HG02938 (cell line): ENCODE data around the gene CAPRIN1.

ENCODE experiments used
- ATAC-seq: cut with Tn5 transposase; IDR thresholded peaks from one replicate; pipeline ENCODE4 v1.9.1; 2021; ENCODE audit warnings: mild to moderate bottlenecking, moderate library complexity; ENCODE audit not compliant: unreplicated experiment

CAPRIN1 gene

DNA sequence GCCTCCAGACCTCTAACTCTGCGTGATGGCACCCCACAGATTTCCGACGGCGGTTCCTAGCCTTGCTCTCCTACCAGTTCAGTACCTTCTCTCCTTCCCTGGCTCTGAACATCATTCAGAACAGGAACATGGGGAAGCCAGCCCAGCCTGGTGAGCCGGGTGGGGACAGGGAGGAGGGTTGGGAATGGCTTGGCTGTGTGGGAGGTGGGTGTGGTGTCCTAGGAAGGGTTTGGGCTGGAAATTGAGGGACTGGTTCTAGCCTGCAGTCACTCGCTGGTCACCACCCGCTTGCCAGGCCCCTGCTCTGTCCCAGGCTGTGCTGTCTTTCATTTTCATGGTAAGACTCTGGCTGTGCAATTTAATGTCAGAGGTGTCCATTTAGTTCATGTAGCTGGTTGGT is 87.8 kb downstream of the CAPRIN1 start:
- no peak for ATAC-seq

DNA sequence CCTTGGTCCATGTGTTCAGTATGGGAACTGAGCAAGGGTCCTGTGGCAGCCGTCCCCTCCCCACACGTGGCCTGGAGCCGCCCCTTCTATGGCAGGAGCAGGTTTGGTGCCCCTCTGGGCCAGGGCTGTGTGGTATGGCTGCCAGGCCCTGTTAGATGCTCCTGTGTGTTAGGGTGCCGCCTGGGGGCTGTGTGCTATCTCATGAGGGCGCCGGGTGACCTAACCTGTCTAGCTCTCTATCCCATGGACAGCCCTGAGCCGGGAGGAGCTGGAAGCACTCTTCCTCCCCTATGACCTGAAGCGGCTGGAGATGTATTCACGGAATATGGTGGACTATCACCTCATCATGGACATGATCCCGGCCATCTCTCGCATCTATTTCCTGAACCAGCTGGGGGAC is 88.6 kb downstream of the CAPRIN1 start:
- ATAC-seq, result no peak

DNA sequence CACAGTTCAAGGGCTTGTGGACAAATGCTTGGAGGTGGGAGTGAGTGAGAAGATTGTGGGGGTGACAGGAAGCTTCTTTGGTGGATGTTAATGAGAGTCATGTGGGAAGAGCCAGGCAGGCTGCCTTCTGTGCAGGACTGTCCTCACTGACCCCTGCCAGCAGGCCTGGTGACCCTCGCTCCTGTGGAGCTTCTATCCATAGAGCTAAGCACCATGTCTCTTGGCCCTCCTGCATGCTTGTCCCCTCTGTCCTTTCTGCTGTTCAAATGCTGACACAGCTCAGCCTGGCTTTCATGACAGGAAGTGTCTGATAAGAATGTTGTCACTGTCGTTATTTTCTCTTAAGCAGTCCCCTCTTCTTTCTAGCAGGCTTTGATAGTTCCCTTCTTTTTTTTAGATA is 91.5 kb downstream of the CAPRIN1 start:
- ATAC-seq, result no peak

DNA sequence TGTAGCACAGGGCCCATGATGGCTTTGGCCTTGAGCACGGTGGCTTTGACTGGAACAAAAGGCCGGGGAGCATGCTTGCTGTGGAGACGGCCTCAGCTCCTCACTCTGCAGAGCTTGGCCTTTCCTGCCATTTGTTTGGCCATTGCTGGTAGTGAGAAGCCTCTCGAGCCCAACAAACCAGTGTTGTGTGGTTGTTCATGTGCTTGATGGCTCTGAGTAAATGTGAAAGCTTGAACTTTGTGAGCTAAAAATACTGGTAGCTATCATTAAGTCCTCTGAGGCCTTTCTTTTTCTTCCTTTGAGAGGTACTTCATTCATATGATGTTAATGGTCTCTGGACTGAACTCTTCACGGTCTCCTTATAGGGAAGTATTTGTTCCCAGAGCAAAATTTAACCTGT is 93.5 kb downstream of the CAPRIN1 start:
- ATAC-seq, result no peak

DNA sequence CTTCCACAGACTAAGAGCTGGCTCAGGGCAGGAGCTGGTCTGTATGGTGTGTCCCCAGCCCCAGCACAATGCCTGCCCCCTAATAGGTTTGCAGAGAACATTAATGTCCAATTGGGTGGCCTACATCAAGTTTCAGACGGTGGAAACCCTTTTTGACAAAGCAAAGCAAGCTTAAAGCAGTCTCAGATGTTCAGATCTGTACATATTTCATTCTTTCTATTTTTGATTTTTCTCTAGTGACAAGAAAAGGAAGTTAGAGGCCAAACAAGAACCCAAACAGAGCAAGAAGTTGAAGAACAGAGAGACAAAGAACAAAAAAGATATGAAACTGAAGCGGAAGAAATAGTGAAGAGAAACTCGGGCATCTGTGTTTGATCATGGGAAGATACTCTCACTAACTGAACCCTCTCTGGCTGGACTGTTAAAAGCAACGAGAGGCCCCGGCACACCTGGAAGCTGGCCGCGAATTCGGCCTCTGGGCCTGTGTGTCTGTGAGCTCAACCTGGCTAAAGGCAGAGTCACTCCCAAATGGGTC is 94.4 kb downstream of the CAPRIN1 start:
- no peak for ATAC-seq

DNA sequence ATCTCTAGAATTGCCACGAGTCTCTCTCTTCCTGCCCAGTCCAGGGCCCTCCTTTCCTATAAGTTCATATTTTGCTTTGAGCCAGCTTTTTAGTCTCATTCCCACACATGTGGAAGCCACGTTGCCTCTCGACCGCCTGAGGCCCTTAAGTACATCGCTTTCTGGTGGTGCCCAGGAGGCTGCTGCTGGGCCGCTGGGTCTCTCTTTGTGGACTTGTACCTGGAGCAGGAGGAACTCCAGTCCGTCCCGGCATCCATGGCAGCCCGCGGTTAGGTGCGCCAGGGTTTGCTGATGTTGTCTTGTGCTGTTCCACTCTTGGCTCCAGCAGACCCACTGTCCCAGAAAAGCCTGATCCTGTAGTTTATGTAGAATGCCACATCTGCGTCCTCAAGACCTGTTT is 94.9 kb downstream of the CAPRIN1 start:
- ATAC-seq, result no peak

DNA sequence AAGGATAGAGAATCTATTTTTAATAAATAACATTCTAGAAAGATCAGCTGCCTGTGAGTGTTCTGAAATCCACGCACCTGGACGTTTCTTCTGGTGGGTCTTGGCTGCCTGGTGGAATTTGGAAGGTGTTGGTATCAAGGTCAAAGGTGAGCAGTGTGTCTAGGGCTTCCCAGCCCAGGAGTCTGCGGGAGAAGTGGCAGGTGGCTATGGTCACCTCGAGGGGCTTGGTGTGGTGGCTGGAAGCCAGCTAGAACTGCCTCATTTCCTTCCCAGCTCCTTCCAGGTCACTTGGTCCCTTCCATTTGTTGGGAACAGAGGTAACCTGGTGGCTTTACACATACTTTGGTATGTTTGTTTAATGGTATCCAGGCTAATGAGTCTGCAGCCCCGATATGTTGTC is 95.3 kb downstream of the CAPRIN1 start:
- ATAC-seq, result no peak

DNA sequence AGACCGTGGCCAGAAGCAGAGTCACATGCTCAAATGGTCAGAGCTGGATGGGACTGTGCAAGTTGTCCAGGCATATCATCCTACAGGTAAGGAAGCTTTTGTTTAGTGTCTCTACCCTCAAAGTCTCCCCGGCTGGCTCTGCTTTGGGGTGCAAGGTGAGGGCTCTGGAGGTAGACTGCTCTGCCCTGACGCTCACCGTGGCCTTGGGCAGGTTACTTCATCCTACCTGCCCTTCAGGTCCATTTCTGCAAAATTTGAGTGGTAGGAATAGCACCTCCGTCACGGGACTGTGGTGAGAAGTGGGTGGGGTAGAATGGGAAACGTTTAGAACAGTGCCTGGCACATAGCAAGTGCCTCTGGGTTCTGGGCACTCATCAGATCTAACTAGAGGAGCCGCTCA is 96.0 kb downstream of the CAPRIN1 start:
- no peak for ATAC-seq

DNA sequence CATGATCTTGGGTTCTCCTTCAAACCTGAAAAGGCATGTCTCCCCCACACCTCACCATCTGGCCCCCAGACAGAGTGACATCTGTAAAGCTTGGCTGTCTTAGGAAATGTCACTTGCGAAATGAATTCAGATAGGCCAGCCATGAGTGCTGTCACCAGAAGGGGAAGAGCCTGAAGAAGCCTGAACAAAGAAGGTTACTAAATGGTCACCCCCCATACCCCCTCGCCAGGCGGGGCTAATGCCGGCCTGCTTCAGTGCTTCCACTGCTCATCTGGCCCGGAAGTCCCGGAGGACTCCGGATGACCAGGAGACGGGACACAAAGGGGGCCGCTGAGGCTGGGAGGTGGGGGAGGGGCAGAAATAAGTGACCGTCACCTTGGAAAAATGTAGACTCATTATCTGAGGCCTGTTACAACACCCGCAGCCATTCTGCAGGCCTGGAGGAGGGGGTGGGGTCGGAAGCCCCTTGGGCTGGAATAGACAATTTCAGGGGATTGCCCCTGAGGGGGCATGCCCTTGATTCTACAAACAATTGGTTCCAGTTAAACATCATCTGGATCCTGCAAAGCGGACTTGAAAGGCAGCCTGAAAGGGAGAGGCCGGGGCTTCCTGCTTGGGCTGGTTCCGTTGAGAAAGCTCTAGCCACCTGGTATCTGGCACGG is 97.1 kb downstream of the CAPRIN1 start:
- ATAC-seq, result no peak

DNA sequence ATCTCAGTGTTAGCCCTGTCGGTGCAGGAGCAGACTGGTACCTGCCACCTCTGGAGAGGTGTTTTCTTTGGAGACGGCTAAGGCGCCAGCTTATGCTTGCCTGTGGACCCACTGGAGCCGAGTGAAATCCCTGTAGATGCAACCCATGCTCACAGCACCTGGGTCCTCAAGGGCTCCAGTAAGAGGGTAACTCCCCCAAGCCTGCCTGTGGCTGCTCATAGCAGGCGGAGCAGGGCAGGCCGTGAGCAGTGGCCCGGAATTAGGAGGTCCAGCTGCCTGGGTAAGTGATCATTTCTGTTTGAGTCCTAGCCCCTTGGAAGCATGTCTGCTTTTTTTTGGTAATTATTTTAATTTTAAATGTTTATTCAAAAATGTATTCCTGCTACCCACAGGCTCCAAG is 97.7 kb downstream of the CAPRIN1 start:
- ATAC-seq, result no peak

DNA sequence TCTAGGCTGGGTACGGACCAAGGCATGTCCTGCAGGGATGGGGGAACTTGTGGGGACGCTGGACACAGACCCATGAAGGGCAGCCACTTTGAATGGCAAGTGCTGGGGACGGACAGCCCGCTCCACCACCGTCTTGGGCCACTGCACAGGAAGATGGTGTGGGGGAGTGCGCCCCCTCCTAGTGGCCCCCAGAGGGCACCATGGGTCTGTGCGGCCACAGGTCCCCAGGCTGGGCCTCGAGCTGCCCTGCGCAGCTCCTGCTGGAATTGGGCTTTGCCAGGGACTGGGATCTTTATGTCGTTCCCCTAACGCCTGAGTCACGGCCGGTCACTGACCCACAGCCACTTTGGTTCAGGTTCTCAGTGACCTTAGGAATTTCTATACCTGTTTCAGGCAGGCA is 98.3 kb downstream of the CAPRIN1 start:
- ATAC-seq, result no peak

DNA sequence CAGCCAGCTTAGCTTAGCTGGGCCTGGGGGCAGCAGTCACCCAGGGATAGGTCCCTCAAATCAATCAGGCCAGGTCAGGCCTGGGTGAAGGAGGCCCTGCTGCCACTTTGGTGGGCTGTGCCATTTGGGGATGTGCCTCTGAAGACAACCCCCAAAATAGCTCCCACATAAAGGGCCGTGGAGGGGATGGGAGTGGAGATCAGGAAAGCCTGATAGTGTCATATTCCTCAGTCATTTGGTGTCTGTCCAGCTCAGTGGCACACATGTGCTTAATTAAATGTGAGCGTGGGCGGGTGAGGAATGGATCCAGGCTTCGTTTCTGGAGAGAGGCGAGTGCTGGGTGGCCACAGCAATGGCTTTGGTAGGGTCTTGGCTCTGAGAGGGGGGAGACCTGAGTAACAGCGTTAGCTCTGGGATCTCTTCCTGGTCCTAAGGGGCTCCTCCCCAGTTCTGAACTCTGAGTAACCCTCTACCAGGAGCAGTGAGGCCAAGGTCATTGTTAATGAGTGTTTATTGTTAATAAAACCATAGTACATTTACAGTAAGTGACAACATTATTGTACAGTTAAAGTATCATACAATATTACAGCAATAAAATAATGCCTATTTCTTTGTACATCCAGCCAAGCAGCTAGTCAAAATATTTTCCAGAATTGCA is 99.1 kb downstream of the CAPRIN1 start:
- no peak for ATAC-seq
